ENCODE results near the gene RAPGEF1.

RAPGEF1 gene

GRCh38 chr9:131745610-131746009 lies 5.7 kb upstream of the RAPGEF1 start:
- DNase-seq, result no peak

GRCh38 chr9:131744720-131745201 lies 4.9 kb upstream of the RAPGEF1 start:
- no peak for DNase-seq

GRCh38 chr9:131744171-131744719 lies 4.4 kb upstream of the RAPGEF1 start:
- DNase-seq, result no peak

- DNase-seq, result no peak
Observed at GRCh38 chr9:131743501-131743900, 3.6 kb upstream of the RAPGEF1 start.

GRCh38 chr9:131743096-131743495 lies 3.2 kb upstream of the RAPGEF1 start:
- no peak for DNase-seq

GRCh38 chr9:131740898-131741297 lies 1.0 kb upstream of the RAPGEF1 start:
- no peak for DNase-seq

GRCh38 chr9:131739133-131739958 lies 530 bp downstream of the RAPGEF1 start:
- DNase-seq, result peak; percentile 35

- DNase-seq, result no peak
Observed at GRCh38 chr9:131738293-131739132, 1.4 kb downstream of the RAPGEF1 start.

- no peak for DNase-seq
Observed at GRCh38 chr9:131737426-131737825, 2.5 kb downstream of the RAPGEF1 start.

- DNase-seq, result no peak
Observed at GRCh38 chr9:131736431-131736830, 3.4 kb downstream of the RAPGEF1 start.

GRCh38 chr9:131735238-131736128 lies 4.4 kb downstream of the RAPGEF1 start:
- DNase-seq, result no peak

GRCh38 chr9:131734781-131735180 lies 5.1 kb downstream of the RAPGEF1 start:
- no peak for DNase-seq

GRCh38 chr9:131734165-131734610 lies 5.7 kb downstream of the RAPGEF1 start:
- DNase-seq, result peak; percentile 73

- peak; percentile 95 for DNase-seq
Observed at GRCh38 chr9:131733541-131734061, 6.3 kb downstream of the RAPGEF1 start.

GRCh38 chr9:131732636-131733289 lies 7.1 kb downstream of the RAPGEF1 start:
- DNase-seq, result no peak

- DNase-seq, result peak; percentile 75
Observed at GRCh38 chr9:131732061-131732526, 7.8 kb downstream of the RAPGEF1 start.

- no peak for DNase-seq
Observed at GRCh38 chr9:131731644-131732043, 8.2 kb downstream of the RAPGEF1 start.

GRCh38 chr9:131731237-131731636 lies 8.6 kb downstream of the RAPGEF1 start:
- no peak for DNase-seq

- no peak for DNase-seq
Observed at GRCh38 chr9:131728961-131729360, 10.9 kb downstream of the RAPGEF1 start.

- DNase-seq, result no peak
Observed at GRCh38 chr9:131728546-131728910, 11.3 kb downstream of the RAPGEF1 start.

Data from fibroblast of skin of back (primary cell).